Neuronal stem cell (in vitro differentiated cells): ENCODE data around the gene EPS8L3.

Experiments
- DNase-seq: peaks from one replicate; pipeline ENCODE4 v3.0.0-alpha.2; 2013; ENCODE audit warnings: low spot score
- H2AFZ ChIP-seq: one replicate; pipeline ENCODE4 v1.6.1; 2013; ENCODE audit warnings: mild to moderate bottlenecking, low read length, inconsistent platforms
- H2AK5ac ChIP-seq: 2 replicates; pipeline ENCODE4 v1.6.1; 2013; ENCODE audit warnings: low read depth, mild to moderate bottlenecking, inconsistent platforms, low read length, moderate library complexity, mixed read lengths
- H2BK120ac ChIP-seq: 2 replicates; pipeline ENCODE4 v1.6.1; 2013; ENCODE audit warnings: low read depth, mild to moderate bottlenecking, inconsistent platforms, low read length, moderate library complexity, mixed read lengths
- H2BK12ac ChIP-seq: one replicate; pipeline ENCODE4 v1.6.1; 2013; ENCODE audit warnings: low read length, inconsistent platforms
- H2BK15ac ChIP-seq: 2 replicates; pipeline ENCODE4 v1.6.1; 2013; ENCODE audit warnings: mild to moderate bottlenecking, low read length, inconsistent platforms, mixed read lengths
- H2BK5ac ChIP-seq: one replicate; pipeline ENCODE4 v1.6.1; 2013; ENCODE audit warnings: inconsistent platforms, mild to moderate bottlenecking, low read length, moderate library complexity
- H3K14ac ChIP-seq: one replicate; pipeline ENCODE4 v1.6.1; 2013; ENCODE audit warnings: low read length, inconsistent platforms
- H3K18ac ChIP-seq: 2 replicates; pipeline ENCODE4 v1.6.1; 2013; ENCODE audit warnings: low read length, inconsistent platforms
- H3K23ac ChIP-seq: 2 replicates; pipeline ENCODE4 v1.6.1; 2013; ENCODE audit warnings: low read depth, mild to moderate bottlenecking, mixed read lengths, low read length, inconsistent platforms; ENCODE audit not compliant: poor library complexity
- H3K27ac ChIP-seq: replicated peaks from 3 replicates; pipeline ENCODE4 v1.5.1; 2013; ENCODE audit warnings: low read length, inconsistent platforms
- H3K27me3 ChIP-seq, 3 experiments: 2 replicates each; pipeline ENCODE4 v1.6.1; 2013; ENCODE audit warnings: low read length in 3 of 3, mild to moderate bottlenecking in 2 of 3, inconsistent platforms in 1 of 3, low read depth in 1 of 3, mixed read lengths in 1 of 3, moderate library complexity in 1 of 3; ENCODE audit not compliant: control insufficient read depth in 3 of 3, insufficient read depth in 3 of 3
- H3K36me3 ChIP-seq, 2 donors: replicated peaks in 1 of 2; 2 replicates each; pipeline ENCODE4 v1.6.1; 2013; ENCODE audit warnings: low read length in 2 of 2; ENCODE audit not compliant: control insufficient read depth in 2 of 2, insufficient read depth in 2 of 2
- H3K4ac ChIP-seq: 2 replicates; pipeline ENCODE4 v1.6.1; 2013; ENCODE audit warnings: inconsistent platforms, mild to moderate bottlenecking, low read length, moderate library complexity
- H3K4me1 ChIP-seq, 2 donors: 1 replicate in 1 of 2; 2 replicates in 1 of 2; pipeline ENCODE4 v1.6.1; 2013; ENCODE audit warnings: low read length in 2 of 2, low read depth in 1 of 2; ENCODE audit not compliant: control insufficient read depth in 2 of 2, insufficient read depth in 1 of 2
- H3K4me2 ChIP-seq: one replicate; pipeline ENCODE4 v1.6.1; 2013; ENCODE audit warnings: mild to moderate bottlenecking, low read length, inconsistent platforms; ENCODE audit not compliant: insufficient read depth, poor library complexity, severe bottlenecking
- H3K4me3 ChIP-seq, 2 donors: 2 replicates each; pipeline ENCODE4 v1.5.1; 2013; ENCODE audit warnings: low read length in 2 of 2, mild to moderate bottlenecking in 2 of 2, inconsistent platforms in 1 of 2, moderate library complexity in 1 of 2
- H3K79me1 ChIP-seq: one replicate; pipeline ENCODE4 v1.6.1; 2013; ENCODE audit warnings: low read depth, mild to moderate bottlenecking, inconsistent platforms, low read length, moderate library complexity
- H3K9ac ChIP-seq: one replicate; pipeline ENCODE4 v1.6.1; 2013; ENCODE audit warnings: mild to moderate bottlenecking, low read depth, low read length, inconsistent platforms; ENCODE audit not compliant: poor library complexity
- H3K9me3 ChIP-seq, 2 donors: replicated peaks in 1 of 2; 2 replicates each; pipeline versions ENCODE3 to v1.6.1; 2013; ENCODE audit warnings: low read length in 2 of 2, mild to moderate bottlenecking in 2 of 2, inconsistent platforms in 1 of 2, low read depth in 1 of 2, mixed read lengths in 1 of 2, moderate library complexity in 1 of 2; ENCODE audit not compliant: control insufficient read depth in 2 of 2, insufficient read depth in 1 of 2
- H4K8ac ChIP-seq: one replicate; pipeline ENCODE4 v1.6.1; 2013; ENCODE audit warnings: low read depth, mild to moderate bottlenecking, inconsistent platforms, low read length, moderate library complexity
- H4K91ac ChIP-seq: one replicate; pipeline ENCODE4 v1.6.1; 2013; ENCODE audit warnings: low read length, low read depth, mild to moderate bottlenecking, inconsistent platforms; ENCODE audit not compliant: poor library complexity
- WGBS, 2 donors: extraction: QIAGEN DNeasy Blood & Tissue Kit; methylation state at CpG; one replicate each; pipeline ENCODE4 v1.1.7; 2013; ENCODE audit warnings: missing lambda C conversion rate in 2 of 2, mixed read lengths in 1 of 2; ENCODE audit not compliant: insufficient read length in 2 of 2, insufficient replicate concordance in 1 of 2; ENCODE audit errors: extremely low coverage in 2 of 2; 5-methylcytosine and 5-hydroxymethylcytosine counted together

EPS8L3 gene

DNA sequence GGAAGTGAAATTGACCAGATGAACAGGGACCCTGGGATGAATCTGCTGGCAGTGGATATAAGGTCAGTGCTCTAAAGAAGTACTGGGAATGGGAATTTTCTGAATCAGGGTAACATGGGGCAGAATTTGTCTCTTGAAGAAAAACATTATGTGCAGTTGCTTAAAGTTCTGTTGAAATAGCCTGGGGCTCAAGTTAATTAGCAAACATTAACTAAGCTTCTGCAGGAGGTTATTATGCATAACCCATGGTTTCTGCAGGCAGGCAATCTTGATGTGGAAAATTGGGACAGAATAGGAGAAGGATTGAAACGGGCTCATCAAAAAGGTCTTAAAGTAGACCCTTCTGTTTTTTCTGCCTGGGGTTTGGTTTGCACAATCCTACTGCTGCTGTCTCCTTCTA, 37.7 kb downstream of the EPS8L3 start:
- Histone ChIP-seq H3K4ac (no peak overlapping the region), H4K8ac (no peak overlapping the region), H3K23ac (no peak overlapping the region), H3K4me3 (no peak overlapping the region), H3K36me3 (no peaks in the 10 kb centered on the region), H3K14ac (no peak overlapping the region), H2AFZ (peak overlapping the region; percentile 57), H3K4me1 (peaks cover 0 to 7% of the 10 kb centered on the region in 2 donors), H3K27ac (no peak overlapping the region), H4K91ac (no peak overlapping the region), H2AK5ac (no peak overlapping the region), H3K79me1 (no peaks in the 10 kb centered on the region), H2BK15ac (no peak overlapping the region), H2BK5ac (no peak overlapping the region), H2BK12ac (no peak overlapping the region), H2BK120ac (no peak overlapping the region), H3K18ac (no peak overlapping the region), H3K4me2 (no peak overlapping the region), H3K9me3 (peaks cover 4 to 9% of the 10 kb centered on the region in 2 donors), H3K27me3 (peaks cover 0 to 16% (median 0%) of the 10 kb centered on the region in 3 experiments), H3K9ac (no peak overlapping the region)
- no peak for DNase-seq
- no CpG with 5 or more reads among the region's 1 CpG for WGBS, 2 donors

DNA sequence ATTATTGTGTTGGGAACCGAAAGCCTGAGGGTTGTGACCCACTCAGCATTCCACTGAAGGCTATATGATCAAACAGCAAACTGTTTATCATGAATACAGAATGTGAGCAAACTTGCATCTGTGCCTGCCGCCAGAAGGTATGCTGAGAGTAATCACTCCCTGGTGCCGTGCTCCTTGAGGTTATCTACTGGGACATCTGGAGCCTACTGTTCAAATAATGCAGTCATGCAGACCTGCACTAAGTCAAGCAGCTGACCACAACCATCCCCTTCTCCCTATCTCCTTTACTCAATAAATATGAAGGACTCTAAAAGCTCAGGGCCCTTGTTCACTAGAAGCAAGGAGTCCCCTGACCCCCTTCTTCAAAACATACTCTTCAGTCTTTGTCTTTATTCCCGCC, 38.2 kb downstream of the EPS8L3 start:
- H3K4me3 ChIP-seq = no peak overlapping the region
- no peak overlapping the region for H2AK5ac ChIP-seq
- no peaks in the 10 kb centered on the region for H3K79me1 ChIP-seq
- H3K23ac ChIP-seq = no peak overlapping the region
- DNase-seq = no peak
- H3K27me3 ChIP-seq = peaks cover 0 to 16% (median 0%) of the 10 kb centered on the region in 3 experiments
- no peak overlapping the region for H3K27ac ChIP-seq
- H3K4ac ChIP-seq = no peak overlapping the region
- no CpG with 5 or more reads among the region's 4 CpGs for WGBS, 2 donors
- no peak overlapping the region for H3K18ac ChIP-seq
- H2BK15ac ChIP-seq = no peak overlapping the region
- no peak overlapping the region for H2BK12ac ChIP-seq
- no peaks in the 10 kb centered on the region for H3K36me3 ChIP-seq
- peaks cover 0 to 3% of the 10 kb centered on the region in 2 donors for H3K4me1 ChIP-seq
- no peak overlapping the region for H2BK120ac ChIP-seq
- no peak overlapping the region for H4K91ac ChIP-seq
- peaks cover 4 to 9% of the 10 kb centered on the region in 2 donors for H3K9me3 ChIP-seq
- no peak overlapping the region for H3K4me2 ChIP-seq
- H4K8ac ChIP-seq = no peak overlapping the region
- H3K14ac ChIP-seq = no peak overlapping the region
- no peak overlapping the region for H3K9ac ChIP-seq
- H2BK5ac ChIP-seq = no peak overlapping the region
- peak overlapping the region; percentile 57 for H2AFZ ChIP-seq

DNA sequence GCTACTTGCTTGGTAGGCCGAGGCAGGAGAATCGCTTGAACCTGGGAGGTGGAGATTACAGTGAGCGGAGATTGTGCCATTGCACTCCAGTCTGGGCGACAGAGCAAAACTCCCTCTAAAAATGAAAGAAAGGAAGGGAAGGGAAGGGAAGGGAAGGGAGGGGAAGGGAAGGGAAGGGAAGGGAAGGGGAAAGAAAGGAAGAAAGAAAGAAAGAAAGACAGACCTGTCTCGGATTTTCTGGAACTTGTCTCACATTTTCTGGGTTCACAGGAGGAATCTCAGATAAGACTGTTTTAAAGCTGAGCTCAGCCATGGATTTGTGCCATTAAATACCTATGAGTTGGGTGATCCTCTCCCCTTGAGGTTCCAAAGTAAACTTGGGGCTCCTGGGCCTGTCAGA, 38.8 kb downstream of the EPS8L3 start:
- no peak overlapping the region for H2AFZ ChIP-seq
- H3K36me3 ChIP-seq = no peaks in the 10 kb centered on the region
- H2BK120ac ChIP-seq = no peak overlapping the region
- no peak overlapping the region for H3K14ac ChIP-seq
- H3K23ac ChIP-seq = no peak overlapping the region
- H3K18ac ChIP-seq = no peak overlapping the region
- no peak overlapping the region for H2BK5ac ChIP-seq
- no peak overlapping the region for H4K91ac ChIP-seq
- no peak overlapping the region for H3K4me3 ChIP-seq
- peaks cover 0 to 16% (median 0%) of the 10 kb centered on the region in 3 experiments for H3K27me3 ChIP-seq
- H3K9me3 ChIP-seq = peaks cover 4 to 9% of the 10 kb centered on the region in 2 donors
- no peak overlapping the region for H2BK15ac ChIP-seq
- H3K27ac ChIP-seq = no peak overlapping the region
- no CpG with 5 or more reads among the region's 5 CpGs for WGBS, 2 donors
- DNase-seq = no peak
- H3K4me2 ChIP-seq = no peak overlapping the region
- no peak overlapping the region for H4K8ac ChIP-seq
- no peak overlapping the region for H3K4ac ChIP-seq
- H2AK5ac ChIP-seq = no peak overlapping the region
- H2BK12ac ChIP-seq = no peak overlapping the region
- no peak overlapping the region for H3K9ac ChIP-seq
- H3K4me1 ChIP-seq = no peaks in the 10 kb centered on the region
- H3K79me1 ChIP-seq = no peaks in the 10 kb centered on the region

DNA sequence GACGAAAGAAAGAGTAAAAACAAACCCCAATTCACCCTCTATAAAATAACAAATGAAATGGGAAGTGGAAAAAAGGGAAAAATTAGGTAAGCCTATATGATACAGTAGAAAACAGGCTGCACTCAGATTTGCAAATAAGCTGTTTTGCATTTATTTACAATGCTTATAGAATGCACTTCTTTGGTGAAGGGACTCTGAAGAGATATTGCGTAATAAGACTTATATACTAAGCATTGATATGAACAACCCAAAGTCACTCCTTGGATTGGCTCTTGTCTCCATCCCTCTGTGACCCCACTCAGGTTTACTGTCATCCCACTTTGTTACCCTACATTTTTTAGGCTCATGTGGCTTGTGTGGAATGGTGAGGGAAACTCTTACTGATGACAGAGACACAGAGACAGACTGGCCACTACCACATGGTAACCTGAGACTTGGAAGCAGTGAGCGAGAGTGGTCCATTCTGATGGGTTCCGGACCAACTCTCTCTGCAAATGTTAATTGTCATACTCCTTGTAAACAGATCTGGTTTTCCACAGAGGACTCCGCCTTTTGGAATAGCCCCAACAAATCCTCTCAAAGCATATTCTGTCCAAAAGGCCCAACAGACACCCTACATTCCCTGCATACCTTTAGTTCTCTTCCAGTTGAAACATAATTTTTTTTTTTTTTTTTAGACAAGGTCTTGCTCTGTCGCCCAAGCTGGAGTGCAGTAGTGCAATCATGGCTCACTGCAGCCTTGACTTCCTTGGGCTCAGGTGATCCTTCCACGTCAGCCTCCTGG, 40.6 kb downstream of the EPS8L3 start:
- Histone ChIP-seq H2AFZ (no peak overlapping the region), H3K36me3 (no peaks in the 10 kb centered on the region), H2BK5ac (no peak overlapping the region), H3K9me3 (peaks cover 4 to 9% of the 10 kb centered on the region in 2 donors), H4K91ac (no peak overlapping the region), H2AK5ac (no peak overlapping the region), H3K4me1 (no peaks in the 10 kb centered on the region), H3K23ac (no peak overlapping the region), H3K27ac (no peak overlapping the region), H4K8ac (no peak overlapping the region), H2BK15ac (no peak overlapping the region), H2BK120ac (no peak overlapping the region), H3K4ac (no peak overlapping the region), H3K14ac (no peak overlapping the region), H3K18ac (no peak overlapping the region), H3K79me1 (no peaks in the 10 kb centered on the region), H3K4me2 (no peak overlapping the region), H3K9ac (no peak overlapping the region), H2BK12ac (no peak overlapping the region), H3K4me3 (no peak overlapping the region), H3K27me3 (peaks cover 0 to 10% (median 0%) of the 10 kb centered on the region in 3 experiments)
- no CpG with 5 or more reads among the region's 7 CpGs for WGBS, 2 donors
- no peak for DNase-seq
